Activated T-cell treated with anti-CD3 and anti-CD28 coated beads, Interleukin-2, amount 50 U/mL, for 1 hour (primary cell): Measurements from ENCODE around the gene MICU2.

Experiments used
- DNase-seq: peaks from one replicate; pipeline ENCODE4 v3.0.0-alpha.2; 2020

MICU2 gene

DNA sequence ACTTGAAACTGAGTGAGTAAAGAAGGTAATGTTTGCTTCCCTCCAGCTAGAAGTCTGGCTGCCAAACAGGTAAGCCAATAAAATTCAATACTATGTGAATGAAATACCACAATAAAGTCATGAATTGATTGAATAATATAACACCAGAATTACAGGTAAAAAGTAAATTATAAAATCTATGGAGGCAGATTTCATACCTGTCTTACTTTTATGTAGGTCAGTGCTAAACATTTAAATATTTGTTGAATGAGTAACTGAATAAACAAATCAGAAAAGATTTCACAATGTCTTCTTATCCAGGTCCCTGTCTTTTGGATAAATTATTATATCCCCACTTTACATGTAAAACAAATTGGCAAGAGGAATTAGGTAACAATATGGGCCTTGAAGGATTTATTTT lies 62.7 kb downstream of the MICU2 start:
- no peak for DNase-seq

DNA sequence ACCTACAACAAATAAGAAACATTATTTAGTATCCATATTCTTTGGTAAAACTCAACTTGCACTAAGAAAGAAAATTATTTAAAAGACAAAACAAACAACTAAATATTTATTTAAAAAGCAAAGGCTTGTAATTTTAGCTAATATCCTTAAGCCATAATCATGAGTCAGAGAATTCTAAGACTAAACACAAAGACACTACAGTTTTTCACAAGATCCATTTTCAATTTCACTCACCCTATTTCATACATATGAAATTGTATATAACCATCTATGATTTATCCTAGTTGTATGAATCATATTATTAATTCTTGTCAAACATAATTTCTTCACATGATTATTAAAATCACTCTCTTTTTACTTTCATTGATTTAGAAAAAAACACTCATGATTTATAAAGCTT lies 64.3 kb downstream of the MICU2 start:
- no peak for DNase-seq

DNA sequence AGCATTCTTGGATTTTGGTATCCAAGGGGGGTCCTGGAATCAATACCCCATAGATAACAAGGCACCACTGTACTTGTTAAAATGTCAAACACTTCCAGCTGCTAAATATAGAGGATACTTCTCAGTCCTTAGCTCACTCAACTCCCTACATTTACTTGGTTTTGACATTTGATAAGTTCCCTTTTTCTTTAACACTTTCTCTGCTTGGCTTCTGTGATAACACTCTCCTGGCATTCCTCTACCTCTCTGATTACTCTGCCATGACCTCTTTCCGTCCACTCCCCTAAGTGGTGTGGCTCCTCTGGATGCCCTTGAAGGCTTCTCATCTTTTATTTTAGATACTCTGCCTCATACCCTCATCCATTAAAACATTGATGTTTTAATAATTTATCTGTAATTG lies 65.2 kb downstream of the MICU2 start:
- DNase-seq, result no peak

DNA sequence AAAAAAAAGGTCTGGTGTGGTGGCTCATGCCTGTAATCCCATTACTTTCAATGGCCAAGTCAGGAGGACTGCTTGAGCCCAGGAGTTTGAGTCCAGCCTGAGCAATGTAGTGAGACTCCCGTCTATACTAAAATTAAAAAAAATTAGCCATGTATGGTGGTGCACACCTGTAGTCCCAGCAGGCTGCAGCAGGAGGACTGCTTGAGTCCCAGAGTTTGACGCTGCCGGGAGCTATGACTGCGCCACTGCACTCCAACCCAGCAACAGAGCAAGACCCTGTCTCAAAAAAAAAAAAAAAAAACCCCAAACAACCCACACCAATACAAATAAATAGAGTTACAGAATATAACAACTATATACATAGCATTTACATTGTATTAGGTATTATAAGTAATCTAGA lies 65.7 kb downstream of the MICU2 start:
- no peak for DNase-seq

DNA sequence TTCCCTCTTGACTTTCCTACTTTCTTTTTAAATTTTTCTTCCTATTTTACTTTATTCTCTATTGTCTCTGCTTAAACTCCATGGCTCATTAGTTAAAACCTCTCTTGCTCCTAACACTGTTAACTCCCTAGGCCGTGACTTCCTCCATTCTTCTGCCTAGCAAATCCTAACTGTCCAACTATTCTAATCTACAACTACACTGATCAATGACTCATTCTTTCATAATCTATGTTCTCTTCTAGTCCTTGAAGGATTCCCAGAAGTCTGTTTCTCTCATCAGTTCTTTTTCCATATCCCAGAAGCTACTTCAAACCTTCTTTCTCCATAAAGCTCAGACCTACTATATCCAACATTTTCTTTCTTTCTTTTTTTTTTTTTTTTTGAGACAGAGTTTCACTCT lies 66.9 kb downstream of the MICU2 start:
- DNase-seq, result no peak

DNA sequence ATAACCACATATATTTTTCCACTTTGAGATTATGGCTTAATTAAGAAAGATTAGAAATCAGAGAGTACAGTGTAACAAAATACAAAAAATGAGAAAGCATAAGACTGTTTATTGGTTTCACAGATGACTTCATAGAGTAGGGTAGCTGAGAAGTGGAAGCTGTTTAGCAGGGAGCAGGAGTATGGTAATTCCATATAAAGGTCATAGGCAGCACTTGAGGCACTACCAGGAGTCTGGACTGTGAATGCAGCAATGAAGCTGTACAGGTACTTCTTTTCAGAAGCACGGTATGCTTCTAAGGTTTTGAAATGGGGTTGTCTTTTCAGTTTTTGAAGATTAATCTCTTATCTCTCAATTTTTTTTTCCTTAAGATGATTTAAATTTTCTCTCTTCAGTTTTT lies 69.2 kb downstream of the MICU2 start:
- DNase-seq, result no peak

DNA sequence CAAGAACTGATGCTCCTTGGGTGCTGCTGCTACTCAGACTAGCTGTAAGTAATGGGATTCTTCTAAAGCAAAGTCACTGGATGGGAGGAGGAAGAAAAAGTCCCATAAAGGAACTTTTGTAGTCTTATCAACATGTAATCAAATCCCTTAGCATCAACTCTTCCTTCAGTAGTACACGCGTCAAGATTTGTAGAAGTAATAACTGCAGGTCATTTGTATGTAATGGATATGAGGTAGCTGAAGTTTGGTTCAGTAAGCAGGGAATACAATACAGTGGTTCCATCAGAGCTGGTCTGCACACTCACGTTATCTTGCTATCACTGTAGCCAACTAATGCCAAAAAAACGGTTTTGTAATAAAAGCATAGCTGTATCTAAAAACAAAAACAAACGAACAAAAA lies 72.5 kb downstream of the MICU2 start:
- no peak for DNase-seq

DNA sequence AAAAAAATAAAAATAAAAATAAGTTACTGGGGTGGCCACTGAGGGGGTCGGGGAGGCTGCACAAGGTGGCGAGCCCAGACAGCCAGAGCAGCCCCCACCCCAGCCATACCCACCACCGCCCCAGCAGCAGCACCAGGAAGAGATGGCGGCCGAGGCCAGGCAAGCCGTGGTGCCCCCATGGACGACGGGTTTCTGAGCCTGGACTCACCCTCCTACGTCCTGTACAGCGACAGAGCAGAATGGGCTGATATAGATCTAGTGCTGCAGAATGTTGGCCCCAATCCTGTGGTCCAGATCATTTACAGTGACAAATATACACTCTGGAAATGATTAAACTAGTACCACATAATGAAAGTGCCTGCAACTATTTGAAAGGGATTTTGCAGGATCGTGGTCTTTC lies 73.3 kb downstream of the MICU2 start:
- no peak for DNase-seq

DNA sequence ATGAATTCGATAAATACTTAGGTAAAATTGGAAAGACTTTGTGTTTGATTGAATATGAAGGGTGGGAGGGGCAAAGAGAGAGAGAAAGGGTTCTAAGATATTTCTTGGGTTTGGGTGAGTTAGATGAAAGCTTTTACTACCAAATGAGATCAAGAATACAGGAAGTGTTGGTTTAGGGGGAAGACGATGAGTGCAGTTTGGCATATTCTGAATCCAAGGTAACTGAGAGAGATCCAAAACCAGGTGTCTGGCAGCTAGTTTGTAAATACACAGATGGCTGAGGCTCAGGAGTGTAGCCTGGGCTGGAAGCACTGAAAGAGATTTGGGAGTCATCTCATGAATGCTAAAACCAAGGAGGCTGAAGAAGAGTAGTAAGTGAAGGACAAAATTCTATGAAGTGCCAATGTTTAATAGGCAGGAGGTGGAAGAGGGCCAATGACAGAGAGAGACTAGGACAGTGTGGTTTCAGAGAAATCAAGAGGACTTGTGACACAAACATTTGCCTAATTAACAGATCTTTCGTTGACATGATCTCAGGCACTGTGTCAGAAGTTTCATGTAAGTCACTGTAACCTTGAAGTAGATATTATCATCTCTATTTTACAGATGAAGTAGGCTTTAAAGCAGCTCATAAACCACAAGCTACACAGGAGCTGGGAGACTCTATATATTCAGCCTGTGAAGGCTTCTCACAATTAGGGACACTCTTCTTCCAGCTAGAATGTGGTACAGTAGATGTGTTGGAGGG lies 74.7 kb downstream of the MICU2 start:
- DNase-seq, result no peak

DNA sequence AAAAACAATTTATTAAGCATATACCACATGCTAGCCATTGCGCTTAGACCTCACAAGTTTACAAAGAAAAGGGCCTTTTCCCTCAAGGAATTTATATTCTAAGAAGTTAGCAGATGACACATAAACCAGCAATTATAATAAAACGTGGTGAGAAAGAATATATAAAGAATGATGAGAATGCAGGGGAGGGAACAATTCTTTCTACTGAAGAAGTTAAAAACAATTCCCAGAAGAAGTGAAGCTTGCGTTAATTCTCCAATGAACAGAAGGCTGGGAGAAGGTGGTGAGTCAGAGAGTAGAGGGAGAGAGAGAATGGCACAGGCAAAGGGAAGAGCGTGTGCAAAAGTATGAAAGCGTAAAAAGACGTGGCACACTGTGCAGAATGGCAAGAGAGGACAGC lies 75.4 kb downstream of the MICU2 start:
- no peak for DNase-seq

DNA sequence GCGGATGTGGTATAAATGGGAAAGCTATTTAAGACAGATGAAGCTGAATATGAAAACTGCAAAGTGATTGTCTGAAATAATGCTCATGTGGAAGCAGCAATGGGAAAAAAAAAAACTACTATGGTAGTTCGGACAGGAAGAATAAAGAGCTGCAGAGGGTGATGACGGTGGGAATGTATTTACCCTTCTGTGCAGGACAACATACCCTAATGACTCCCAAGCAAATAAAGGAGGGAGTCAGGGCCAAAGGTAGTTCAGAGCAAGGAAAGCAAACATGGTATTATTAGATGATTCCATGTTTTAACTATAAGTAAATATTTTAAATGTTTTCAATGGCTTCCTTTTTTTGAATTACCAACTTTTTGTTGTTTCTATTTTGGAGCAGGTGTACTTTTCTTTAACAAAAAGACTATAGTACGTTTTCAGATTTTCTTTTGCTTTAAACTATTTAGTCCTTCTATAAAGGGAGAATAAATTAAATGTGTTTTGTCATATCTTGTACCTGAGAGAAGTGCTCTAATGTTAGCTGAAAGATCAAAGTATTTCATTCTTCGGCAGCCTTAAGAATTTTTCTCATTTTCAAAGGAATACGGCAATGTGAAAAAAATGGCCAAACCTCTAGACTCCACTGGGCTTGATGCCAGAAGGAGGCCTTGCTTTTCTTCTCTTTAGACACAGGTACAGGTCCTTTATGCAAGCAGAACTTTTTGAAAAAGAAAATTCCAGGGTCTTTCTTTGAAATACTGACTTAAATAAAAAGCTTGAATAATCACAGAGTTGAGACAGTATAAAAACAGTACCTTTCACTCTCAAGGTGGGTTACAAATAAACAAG lies 77.0 kb downstream of the MICU2 start:
- no peak for DNase-seq

DNA sequence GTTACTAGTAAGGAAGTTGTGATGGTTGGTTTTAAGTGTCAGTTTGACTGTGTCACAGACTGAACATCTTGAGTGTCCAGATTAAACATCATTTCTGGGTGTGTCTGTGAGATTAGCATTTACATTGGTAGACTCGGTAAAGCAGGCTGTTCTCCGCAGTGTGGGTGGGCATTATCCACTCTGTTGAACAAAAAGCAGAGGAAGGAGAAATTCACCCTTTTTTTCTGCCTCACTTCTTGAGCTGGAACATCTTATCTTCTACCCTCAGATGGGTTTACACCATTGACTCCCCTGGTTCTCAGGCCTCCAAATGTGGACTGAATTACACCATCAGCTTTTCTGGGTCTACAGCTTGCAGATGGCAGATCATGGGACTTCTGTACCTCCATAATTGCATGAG lies 81.1 kb downstream of the MICU2 start:
- DNase-seq, result no peak

DNA sequence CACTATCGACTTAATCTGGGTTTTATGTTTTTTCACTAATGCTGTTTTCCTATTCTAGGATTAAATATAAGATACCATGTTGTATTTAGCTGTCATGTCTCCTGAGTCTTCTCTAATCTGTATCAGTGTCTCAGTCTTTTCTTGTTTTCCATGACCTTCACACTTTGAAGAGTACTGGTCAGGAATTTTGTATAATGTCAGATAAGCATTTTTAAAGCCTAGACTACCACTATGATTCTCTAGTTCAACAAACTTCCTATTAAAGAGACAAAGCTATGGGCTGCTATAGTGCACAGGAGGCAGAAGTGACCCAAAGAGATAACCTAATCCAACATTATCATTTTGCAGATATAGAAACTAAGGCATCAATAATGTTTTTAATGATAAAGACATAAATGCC lies 81.8 kb downstream of the MICU2 start:
- no peak for DNase-seq

DNA sequence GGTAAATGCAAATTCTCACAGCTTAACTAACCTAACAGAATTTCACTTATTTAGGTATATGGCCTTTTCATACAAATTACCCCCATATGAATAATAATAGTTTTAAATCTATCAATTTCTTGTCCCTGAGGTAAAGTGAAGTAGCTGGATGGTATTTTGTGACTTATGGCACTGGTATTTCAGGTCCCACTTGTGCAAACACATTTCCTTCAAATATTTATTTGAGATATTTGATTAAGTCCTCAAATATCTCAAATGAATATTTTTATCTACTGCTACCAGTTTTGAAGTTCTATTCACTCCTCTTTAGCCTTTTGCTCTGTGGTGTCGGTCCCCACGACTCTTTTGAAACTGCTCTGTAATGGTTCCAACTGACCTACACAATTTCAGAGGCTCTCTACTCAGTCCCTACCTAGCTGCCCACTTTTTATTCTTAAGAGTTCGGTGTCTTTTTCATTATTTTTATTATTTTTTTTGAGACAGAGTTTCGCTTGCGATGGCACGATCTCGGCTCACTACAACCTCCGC lies 85.3 kb downstream of the MICU2 start:
- DNase-seq, result no peak

DNA sequence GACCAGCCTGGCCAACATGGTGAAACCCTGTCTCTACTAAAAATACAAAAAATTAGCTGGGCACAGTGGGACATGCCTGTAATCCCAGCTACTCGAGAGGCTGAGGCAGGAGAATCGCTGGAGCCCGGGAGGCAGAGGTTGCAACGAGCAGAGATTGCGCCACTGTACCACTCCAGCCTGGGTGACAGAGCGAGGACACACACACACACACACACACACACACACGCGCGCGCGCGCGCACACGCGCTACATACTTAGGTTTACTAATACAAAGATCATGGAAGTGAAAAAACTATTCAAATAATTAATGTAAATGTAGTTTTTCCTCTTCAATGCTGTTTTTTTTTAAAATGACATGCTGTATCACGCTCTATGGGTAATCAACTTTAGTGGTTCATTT lies 86.4 kb downstream of the MICU2 start:
- DNase-seq, result no peak

DNA sequence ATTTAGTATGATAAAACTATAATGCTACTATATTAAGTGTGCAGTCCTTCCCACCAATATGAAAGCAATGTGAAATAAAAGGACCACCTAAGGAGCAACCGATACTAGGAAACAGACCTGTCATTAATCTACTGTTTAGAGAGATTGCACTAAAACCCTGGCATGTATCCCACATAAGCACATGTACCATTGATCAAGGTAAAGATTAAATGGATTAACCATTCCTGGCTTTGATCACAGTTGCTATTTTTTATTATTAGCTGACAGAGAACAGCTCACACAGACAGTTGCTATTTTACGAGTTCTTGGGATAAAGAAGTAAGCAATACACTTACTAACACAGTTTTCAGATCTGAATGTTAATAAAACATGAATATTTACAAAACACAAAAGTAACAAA lies 87.2 kb downstream of the MICU2 start:
- DNase-seq, result no peak

DNA sequence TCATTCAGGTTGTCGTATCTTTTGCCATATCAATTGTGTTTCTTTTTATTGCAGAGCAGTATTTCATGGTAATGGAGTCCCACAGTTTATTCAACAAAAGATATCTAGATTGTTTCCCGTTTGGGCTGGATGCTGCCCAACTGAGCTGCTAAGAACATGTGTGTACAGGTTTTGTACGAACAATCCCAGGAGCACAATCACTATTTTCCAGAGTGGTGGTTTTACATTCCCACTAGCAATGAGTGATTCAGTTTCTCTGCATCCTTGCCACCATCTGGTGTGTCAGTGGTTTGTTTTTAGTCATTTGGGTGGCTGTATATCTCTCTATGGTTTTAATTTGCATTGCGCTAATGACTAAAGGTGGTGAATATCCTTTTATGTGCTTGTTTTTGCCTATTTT lies 92.1 kb downstream of the MICU2 start:
- DNase-seq, result no peak

DNA sequence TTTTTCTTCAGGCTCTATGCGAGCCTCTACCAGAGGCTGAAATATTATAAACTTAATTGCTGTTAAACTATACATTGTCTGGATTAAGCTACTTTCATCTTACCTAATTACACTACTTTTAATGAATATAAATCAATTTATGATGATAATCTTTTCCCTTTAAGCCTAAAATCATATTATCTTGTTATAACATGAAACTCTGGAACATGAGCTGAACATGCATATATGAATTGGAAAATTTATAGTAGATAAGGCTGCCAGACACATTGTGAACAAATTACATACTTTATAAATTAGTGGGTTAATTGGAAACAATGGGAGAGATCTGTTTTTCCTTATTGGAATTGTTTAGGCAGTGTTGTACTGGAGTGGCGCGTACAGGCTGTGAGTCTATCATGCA lies 99.6 kb downstream of the MICU2 start:
- DNase-seq, result no peak

DNA sequence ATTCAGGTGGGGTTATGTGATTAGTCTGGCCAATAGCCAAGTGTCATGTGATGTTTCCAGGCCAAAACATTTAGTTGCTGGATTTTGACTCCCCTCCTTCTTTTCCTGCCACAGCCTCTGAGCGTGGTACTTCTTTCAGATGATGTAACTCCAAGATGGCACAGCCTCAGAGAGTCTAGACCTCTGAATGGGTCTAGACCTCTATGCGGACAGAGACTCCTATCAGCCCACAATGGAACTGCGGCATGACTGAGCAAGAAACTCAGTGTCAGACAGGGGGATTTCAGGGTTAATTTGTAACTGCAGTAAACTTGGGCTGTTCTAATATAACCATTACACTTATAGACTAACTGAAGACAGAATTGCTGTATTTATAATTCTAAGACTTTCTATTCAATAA lies 102.3 kb downstream of the MICU2 start:
- DNase-seq, result no peak

DNA sequence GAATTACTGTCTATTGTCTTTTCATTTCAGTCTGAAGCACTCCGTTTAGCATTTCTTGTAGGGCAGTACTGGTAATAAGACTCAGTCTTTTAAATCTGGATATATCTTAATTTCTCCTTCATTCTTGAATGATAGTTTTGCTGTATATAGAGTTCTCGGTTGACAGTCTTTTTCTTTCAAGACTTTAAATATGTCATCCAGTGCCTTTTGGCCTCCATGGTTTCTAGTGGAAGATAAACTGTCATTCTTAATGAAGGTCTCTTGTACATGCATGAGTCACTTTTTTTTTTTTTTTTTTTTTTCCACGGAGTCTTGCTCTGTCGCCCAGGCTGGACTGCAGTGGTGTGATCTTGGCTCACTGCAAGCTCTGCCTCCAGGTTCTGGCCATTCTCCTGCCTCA lies 117.6 kb downstream of the MICU2 start:
- DNase-seq, result no peak

DNA sequence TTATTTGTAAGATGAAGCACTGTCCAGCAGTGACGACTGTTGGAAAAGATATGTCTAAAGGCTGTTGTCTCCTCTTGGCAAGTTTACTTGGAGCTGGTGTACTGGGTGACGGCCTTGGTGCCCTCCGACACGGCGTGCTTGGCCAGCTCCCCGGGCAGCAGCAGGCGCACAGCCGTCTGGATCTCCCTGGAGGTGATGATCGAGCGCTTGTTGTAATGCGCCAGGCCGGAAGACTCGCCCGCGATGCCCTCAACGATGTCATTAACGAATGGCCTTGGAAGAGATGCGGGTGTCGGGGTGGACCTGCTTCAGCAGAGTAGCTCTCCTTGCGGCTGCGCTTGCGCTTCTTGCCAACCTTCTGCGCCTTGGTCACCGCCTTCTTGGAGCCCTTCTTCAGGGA lies 120.2 kb downstream of the MICU2 start:
- no peak for DNase-seq

DNA sequence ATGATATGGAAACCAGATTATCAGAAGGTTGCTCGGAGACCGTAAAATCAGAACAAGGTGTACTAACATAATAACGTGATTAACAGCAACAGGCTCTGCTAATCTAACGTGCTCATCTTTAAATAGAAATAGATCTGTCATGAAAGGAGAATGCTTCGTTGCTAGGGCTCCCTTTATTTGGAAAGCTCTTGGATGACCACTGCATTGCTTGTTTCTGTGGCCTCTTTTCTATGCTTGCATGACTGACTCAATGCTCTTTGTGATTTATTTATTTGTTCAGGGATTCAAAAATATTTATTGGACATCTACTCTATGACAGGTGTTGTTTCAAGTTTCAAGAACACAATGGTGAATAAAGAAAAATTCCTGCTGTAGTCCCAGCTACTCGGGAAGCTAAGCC lies 122.6 kb downstream of the MICU2 start:
- DNase-seq, result no peak

DNA sequence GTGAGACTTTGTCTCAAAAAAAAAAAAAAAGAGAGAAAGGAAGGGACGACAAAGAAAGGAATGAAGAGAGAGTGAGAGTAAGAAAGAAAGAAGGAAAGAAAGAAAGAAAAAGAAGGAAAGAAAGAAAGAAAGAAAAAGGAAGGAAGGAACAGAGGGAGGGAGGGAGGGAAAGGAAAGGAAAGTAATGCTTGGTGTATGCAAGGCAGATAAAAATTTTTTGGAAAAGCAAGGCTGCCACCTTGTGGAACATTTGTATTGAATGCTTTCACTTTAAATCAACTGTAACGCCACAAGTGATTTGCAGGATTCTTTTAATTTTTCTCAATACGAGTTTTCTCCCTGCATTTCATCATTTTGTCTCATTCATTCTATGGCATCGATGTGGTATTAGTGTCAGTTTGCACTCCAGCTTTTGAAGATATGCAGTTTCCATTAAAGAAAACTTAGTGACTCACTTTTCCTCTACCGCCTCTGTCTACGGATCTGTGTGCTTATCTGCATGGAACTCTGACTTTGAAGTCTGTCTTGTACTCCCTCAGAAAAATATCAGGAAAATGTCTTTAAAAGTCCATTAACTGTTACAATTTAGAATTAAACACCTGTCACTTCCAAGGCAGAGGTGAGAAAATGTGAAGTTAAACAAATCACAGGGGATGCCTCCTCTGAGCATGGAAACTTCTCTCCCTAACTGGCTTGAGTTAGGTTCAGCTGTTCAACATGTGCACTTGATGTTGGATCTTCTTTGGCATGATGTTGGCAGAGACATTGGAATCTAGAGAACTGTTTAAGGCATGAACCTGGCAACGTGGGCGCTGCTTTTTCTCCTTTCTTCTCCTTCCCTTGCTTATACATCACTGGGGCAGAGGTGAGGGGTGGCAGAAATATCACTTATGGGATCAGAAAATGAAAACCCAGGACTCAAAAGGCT lies 124.8 kb downstream of the MICU2 start:
- DNase-seq, result no peak
